Measurements from ENCODE around the gene IQGAP3. TPM values are rescaled to one million over a fixed set of nuclear protein-coding genes. Genes with fewer than 3 reads are reported as not detected.

Gene IQGAP3
- total RNA-seq, 2 experiments from 2014 or later, result 9.4 to 10.6 TPM

- CTCF ChIA-PET, result interaction anchor here (1.0 kb wide), 1 partner anchor 79 kb away, joined by 4 read pairs; no protein-coding TSS in a partner anchor
- Mint-ChIP-seq H3K9me3 (no peaks in the 10 kb centered on the region), H3K27ac (no peak overlapping the region), H3K36me3 (ENCODE audit: low read depth) (no peaks in the 10 kb centered on the region), H3K27me3 (ENCODE audit: low read depth) (no peaks in the 10 kb centered on the region), H3K4me3 (no peak overlapping the region), H3K4me1 (ENCODE audit: low read depth) (no peaks in the 10 kb centered on the region)
- no peak for DNase-seq
- intact Hi-C loops (cut with micrococcal nuclease), result no loop called here
These were observed 22.5 kb downstream of the IQGAP3 start for GRCh38 chr1:156549831-156550230.

GRCh38 chr1:156549390-156549789, 23.0 kb downstream of the IQGAP3 start:
- intact Hi-C loops (cut with micrococcal nuclease), result no loop called here
- H3K4me3 Mint-ChIP-seq, result no peak overlapping the region
- no peaks in the 10 kb centered on the region for H3K27me3 Mint-ChIP-seq (ENCODE audit: low read depth)
- no peaks in the 10 kb centered on the region for H3K9me3 Mint-ChIP-seq
- H3K4me1 Mint-ChIP-seq (ENCODE audit: low read depth), result no peaks in the 10 kb centered on the region
- CTCF ChIA-PET, result no interaction called here
- H3K27ac Mint-ChIP-seq, result no peak overlapping the region
- no peaks in the 10 kb centered on the region for H3K36me3 Mint-ChIP-seq (ENCODE audit: low read depth)
- no peak for DNase-seq

- Mint-ChIP-seq H3K4me3 (no peak overlapping the region), H3K27me3 (ENCODE audit: low read depth) (no peaks in the 10 kb centered on the region), H3K4me1 (ENCODE audit: low read depth) (no peaks in the 10 kb centered on the region), H3K27ac (no peak overlapping the region), H3K36me3 (ENCODE audit: low read depth) (no peaks in the 10 kb centered on the region), H3K9me3 (no peaks in the 10 kb centered on the region)
- CTCF ChIA-PET, result no interaction called here
- intact Hi-C loops (cut with micrococcal nuclease), result no loop called here
- no peak for DNase-seq
These were observed 24.4 kb downstream of the IQGAP3 start for GRCh38 chr1:156547982-156548381.

GRCh38 chr1:156547434-156547833, 24.9 kb downstream of the IQGAP3 start:
- no peaks in the 10 kb centered on the region for H3K27me3 Mint-ChIP-seq (ENCODE audit: low read depth)
- H3K4me3 Mint-ChIP-seq, result no peak overlapping the region
- CTCF ChIA-PET, result no interaction called here
- DNase-seq, result no peak
- no peaks in the 10 kb centered on the region for H3K9me3 Mint-ChIP-seq
- H3K27ac Mint-ChIP-seq, result no peak overlapping the region
- intact Hi-C loops (cut with micrococcal nuclease), result no loop called here
- H3K36me3 Mint-ChIP-seq (ENCODE audit: low read depth), result no peaks in the 10 kb centered on the region
- H3K4me1 Mint-ChIP-seq (ENCODE audit: low read depth), result no peaks in the 10 kb centered on the region

GRCh38 chr1:156546267-156546666, 26.1 kb downstream of the IQGAP3 start:
- Mint-ChIP-seq H3K4me3 (no peak overlapping the region), H3K9me3 (no peaks in the 10 kb centered on the region), H3K4me1 (ENCODE audit: low read depth) (no peaks in the 10 kb centered on the region), H3K27me3 (ENCODE audit: low read depth) (no peaks in the 10 kb centered on the region), H3K36me3 (ENCODE audit: low read depth) (no peaks in the 10 kb centered on the region), H3K27ac (no peak overlapping the region)
- DNase-seq, result no peak
- intact Hi-C loops (cut with micrococcal nuclease), result no loop called here
- CTCF ChIA-PET, result no interaction called here

- H3K9me3 Mint-ChIP-seq, result no peaks in the 10 kb centered on the region
- no peak overlapping the region for H3K4me3 Mint-ChIP-seq
- no peak overlapping the region for H3K27ac Mint-ChIP-seq
- intact Hi-C loops (cut with micrococcal nuclease), result no loop called here
- H3K4me1 Mint-ChIP-seq (ENCODE audit: low read depth), result no peaks in the 10 kb centered on the region
- CTCF ChIA-PET, result interaction anchor here (1.0 kb wide), 1 partner anchor 37 kb away, joined by 3 read pairs; no protein-coding TSS in a partner anchor
- H3K36me3 Mint-ChIP-seq (ENCODE audit: low read depth), result no peaks in the 10 kb centered on the region
- no peak for DNase-seq
- H3K27me3 Mint-ChIP-seq (ENCODE audit: low read depth), result no peaks in the 10 kb centered on the region
These were observed 27.7 kb downstream of the IQGAP3 start for GRCh38 chr1:156544592-156545102.

- Mint-ChIP-seq H3K27me3 (ENCODE audit: low read depth) (no peaks in the 10 kb centered on the region), H3K4me1 (ENCODE audit: low read depth) (no peaks in the 10 kb centered on the region), H3K27ac (no peak overlapping the region), H3K9me3 (no peaks in the 10 kb centered on the region), H3K36me3 (ENCODE audit: low read depth) (no peaks in the 10 kb centered on the region), H3K4me3 (no peak overlapping the region)
- CTCF ChIA-PET, result interaction anchor here (1.3 to 1.8 kb wide), 3 partner anchors 62 to 163 kb away, joined by 3 to 6 read pairs (median 4); partner anchors contain the start of gene CRABP2
- no peak for DNase-seq
- intact Hi-C loops (cut with micrococcal nuclease), result no loop called here
These were observed 29.3 kb downstream of the IQGAP3 start for GRCh38 chr1:156543066-156543465.

GRCh38 chr1:156540955-156541354, 31.4 kb downstream of the IQGAP3 start:
- H3K27me3 Mint-ChIP-seq (ENCODE audit: low read depth), result no peaks in the 10 kb centered on the region
- intact Hi-C loops (cut with micrococcal nuclease), result no loop called here
- no peaks in the 10 kb centered on the region for H3K4me1 Mint-ChIP-seq (ENCODE audit: low read depth)
- no peaks in the 10 kb centered on the region for H3K36me3 Mint-ChIP-seq (ENCODE audit: low read depth)
- H3K27ac Mint-ChIP-seq, result no peak overlapping the region
- H3K4me3 Mint-ChIP-seq, result no peak overlapping the region
- no peak for DNase-seq
- no peaks in the 10 kb centered on the region for H3K9me3 Mint-ChIP-seq
- CTCF ChIA-PET, result interaction anchor here (0.9 to 1.2 kb wide), 2 partner anchors 16 to 36 kb away, joined by 3 to 4 read pairs; no protein-coding TSS in a partner anchor

- Mint-ChIP-seq H3K4me3 (no peak overlapping the region), H3K27ac (no peak overlapping the region), H3K4me1 (ENCODE audit: low read depth) (no peaks in the 10 kb centered on the region), H3K9me3 (no peaks in the 10 kb centered on the region), H3K36me3 (ENCODE audit: low read depth) (no peaks in the 10 kb centered on the region), H3K27me3 (ENCODE audit: low read depth) (no peaks in the 10 kb centered on the region)
- DNase-seq, result no peak
- CTCF ChIA-PET, result interaction anchor here (0.6 to 1.2 kb wide), 3 partner anchors 15 to 75 kb away, joined by 3 to 4 read pairs (median 3); no protein-coding TSS in a partner anchor
- intact Hi-C loops (cut with micrococcal nuclease), result no loop called here
These were observed 32.5 kb downstream of the IQGAP3 start for GRCh38 chr1:156539818-156540355.

- Mint-ChIP-seq H3K27me3 (ENCODE audit: low read depth) (no peaks in the 10 kb centered on the region), H3K9me3 (no peaks in the 10 kb centered on the region), H3K4me3 (no peak overlapping the region), H3K4me1 (ENCODE audit: low read depth) (no peaks in the 10 kb centered on the region), H3K27ac (no peak overlapping the region), H3K36me3 (ENCODE audit: low read depth) (no peaks in the 10 kb centered on the region)
- DNase-seq, result no peak
- CTCF ChIA-PET, result no interaction called here
- intact Hi-C loops (cut with micrococcal nuclease), result no loop called here
These were observed 33.5 kb downstream of the IQGAP3 start for GRCh38 chr1:156538711-156539440.

- DNase-seq, result no peak
- intact Hi-C loops (cut with micrococcal nuclease), result no loop called here
- no peaks in the 10 kb centered on the region for H3K27me3 Mint-ChIP-seq (ENCODE audit: low read depth)
- H3K36me3 Mint-ChIP-seq (ENCODE audit: low read depth), result no peaks in the 10 kb centered on the region
- no peak overlapping the region for H3K4me3 Mint-ChIP-seq
- CTCF ChIA-PET, result interaction anchor here (0.5 to 1.6 kb wide), 2 partner anchors 19 to 91 kb away, joined by 3 to 4 read pairs; no protein-coding TSS in a partner anchor
- no peaks in the 10 kb centered on the region for H3K4me1 Mint-ChIP-seq (ENCODE audit: low read depth)
- no peaks in the 10 kb centered on the region for H3K9me3 Mint-ChIP-seq
- H3K27ac Mint-ChIP-seq, result no peak overlapping the region
These were observed 35.3 kb downstream of the IQGAP3 start for GRCh38 chr1:156537027-156537426.

GRCh38 chr1:156534424-156535060, 37.8 kb downstream of the IQGAP3 start:
- Mint-ChIP-seq H3K27ac (no peak overlapping the region), H3K4me1 (ENCODE audit: low read depth) (no peaks in the 10 kb centered on the region), H3K36me3 (ENCODE audit: low read depth) (no peaks in the 10 kb centered on the region), H3K9me3 (no peaks in the 10 kb centered on the region), H3K27me3 (ENCODE audit: low read depth) (no peaks in the 10 kb centered on the region), H3K4me3 (no peak overlapping the region)
- intact Hi-C loops (cut with micrococcal nuclease), result no loop called here
- DNase-seq, result no peak
- CTCF ChIA-PET, result interaction anchor here (1.3 kb wide), 1 partner anchor 54 kb away, joined by 3 read pairs; no protein-coding TSS in a partner anchor
